Glutamatergic neuron (in vitro differentiated cells): ENCODE results near the gene ECE2. TPM values are rescaled to one million over a fixed set of nuclear protein-coding genes. Genes with fewer than 3 reads are reported as not detected.

Source experiments
- DNase-seq: peaks from one replicate; pipeline ENCODE4 v3.0.0; 2022
- H3K27ac Mint-ChIP-seq: one replicate; pipeline ENCODE4 v1.8.0; 2020; ENCODE audit warnings: mild to moderate bottlenecking, mixed read lengths, inconsistent platforms; ENCODE audit not compliant: unreplicated experiment
- H3K27me3 Mint-ChIP-seq: one replicate; pipeline ENCODE4 v1.8.0; 2020; ENCODE audit warnings: mild to moderate bottlenecking, moderate library complexity, mixed read lengths, inconsistent platforms; ENCODE audit not compliant: unreplicated experiment
- H3K36me3 Mint-ChIP-seq: one replicate; pipeline ENCODE4 v1.8.0; 2020; ENCODE audit warnings: mild to moderate bottlenecking, mixed read lengths, inconsistent platforms; ENCODE audit not compliant: unreplicated experiment
- H3K4me1 Mint-ChIP-seq: one replicate; pipeline ENCODE4 v1.8.0; 2020; ENCODE audit warnings: mild to moderate bottlenecking, low read depth, mixed read lengths, inconsistent platforms; ENCODE audit not compliant: unreplicated experiment
- H3K4me3 Mint-ChIP-seq: one replicate; pipeline ENCODE4 v1.8.0; 2020; ENCODE audit warnings: mild to moderate bottlenecking, mixed read lengths, inconsistent platforms; ENCODE audit not compliant: unreplicated experiment
- H3K9me3 Mint-ChIP-seq: one replicate; pipeline ENCODE4 v1.8.0; 2020; ENCODE audit warnings: mild to moderate bottlenecking, moderate library complexity, mixed read lengths, inconsistent platforms; ENCODE audit not compliant: unreplicated experiment
- total RNA-seq: library from RNA; stranded (reverse); fragmentation: NEBNext Ultra II Directional; extraction: Animal tissue kit (Norgen Biotek cat#: 25700); gene quantifications from one replicate; pipeline ENCODE4 v1.2.1, GENCODE V29; 2021; ENCODE audit not compliant: unreplicated experiment
- TF ChIP-seq, protein P1 (sequence below): fragments of 200-600 bp; sonication (generic); IDR thresholded peaks from one replicate; pipeline ENCODE4 v1.5.0; 2021; ENCODE audit not compliant: partially characterized antibody, unreplicated experiment

ECE2 gene
- total RNA-seq, 1 donor from 2014 or later: 1.6 TPM

DNA sequence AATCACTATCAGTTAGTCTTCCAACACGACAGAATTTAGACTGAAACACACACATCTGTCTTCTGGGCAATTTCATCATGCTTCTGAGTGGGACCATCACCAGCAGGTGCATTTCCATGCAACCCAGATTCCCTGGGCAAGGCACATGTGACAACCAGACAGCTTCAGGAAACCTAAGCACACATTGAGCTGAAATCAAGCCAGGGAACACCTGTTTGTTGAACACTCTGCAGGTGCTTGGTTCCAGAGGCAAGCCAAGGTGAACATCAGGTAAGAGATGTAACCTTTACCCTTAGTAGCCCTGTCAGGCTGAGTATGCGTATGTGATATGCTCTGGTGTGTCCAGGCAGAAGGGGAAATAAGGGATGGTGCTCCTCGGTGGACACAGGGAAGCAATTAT, 19.9 kb downstream of the ECE2 start:
- TF ChIP-seq, protein P1, sequence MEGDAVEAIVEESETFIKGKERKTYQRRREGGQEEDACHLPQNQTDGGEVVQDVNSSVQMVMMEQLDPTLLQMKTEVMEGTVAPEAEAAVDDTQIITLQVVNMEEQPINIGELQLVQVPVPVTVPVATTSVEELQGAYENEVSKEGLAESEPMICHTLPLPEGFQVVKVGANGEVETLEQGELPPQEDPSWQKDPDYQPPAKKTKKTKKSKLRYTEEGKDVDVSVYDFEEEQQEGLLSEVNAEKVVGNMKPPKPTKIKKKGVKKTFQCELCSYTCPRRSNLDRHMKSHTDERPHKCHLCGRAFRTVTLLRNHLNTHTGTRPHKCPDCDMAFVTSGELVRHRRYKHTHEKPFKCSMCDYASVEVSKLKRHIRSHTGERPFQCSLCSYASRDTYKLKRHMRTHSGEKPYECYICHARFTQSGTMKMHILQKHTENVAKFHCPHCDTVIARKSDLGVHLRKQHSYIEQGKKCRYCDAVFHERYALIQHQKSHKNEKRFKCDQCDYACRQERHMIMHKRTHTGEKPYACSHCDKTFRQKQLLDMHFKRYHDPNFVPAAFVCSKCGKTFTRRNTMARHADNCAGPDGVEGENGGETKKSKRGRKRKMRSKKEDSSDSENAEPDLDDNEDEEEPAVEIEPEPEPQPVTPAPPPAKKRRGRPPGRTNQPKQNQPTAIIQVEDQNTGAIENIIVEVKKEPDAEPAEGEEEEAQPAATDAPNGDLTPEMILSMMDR: no peak
- Mint-ChIP-seq H3K27me3 (peaks cover 9% of the 10 kb centered on the region), H3K27ac (no peak overlapping the region), H3K9me3 (peaks cover 2% of the 10 kb centered on the region), H3K4me3 (no peak overlapping the region), H3K36me3 (no peaks in the 10 kb centered on the region), H3K4me1 (peaks cover 6% of the 10 kb centered on the region)
- DNase-seq: no peak

DNA sequence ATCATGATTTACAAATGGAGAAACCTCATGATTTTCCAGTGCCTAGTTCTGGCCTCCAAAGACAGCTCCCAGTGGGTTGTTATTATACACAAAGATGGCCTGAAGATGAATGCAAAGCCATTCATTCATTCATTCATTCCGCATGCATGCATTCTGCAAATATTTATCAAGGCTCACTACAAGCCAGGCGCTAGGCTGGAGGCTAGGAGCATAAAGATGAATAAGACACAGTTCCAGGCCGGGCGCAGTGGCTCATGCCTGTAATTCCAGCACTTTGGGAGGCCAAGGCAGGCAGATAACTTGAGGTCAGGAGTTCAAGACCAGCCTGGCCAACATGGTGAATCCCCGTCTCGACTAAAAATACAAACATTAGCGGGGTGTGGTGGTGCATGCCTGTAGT, 20.8 kb downstream of the ECE2 start:
- Mint-ChIP-seq H3K9me3 (peaks cover 2% of the 10 kb centered on the region), H3K4me1 (peaks cover 6% of the 10 kb centered on the region), H3K27me3 (peaks cover 4% of the 10 kb centered on the region), H3K4me3 (no peak overlapping the region), H3K36me3 (no peaks in the 10 kb centered on the region), H3K27ac (no peak overlapping the region)
- no peak for DNase-seq
- TF ChIP-seq, protein P1: no peak

DNA sequence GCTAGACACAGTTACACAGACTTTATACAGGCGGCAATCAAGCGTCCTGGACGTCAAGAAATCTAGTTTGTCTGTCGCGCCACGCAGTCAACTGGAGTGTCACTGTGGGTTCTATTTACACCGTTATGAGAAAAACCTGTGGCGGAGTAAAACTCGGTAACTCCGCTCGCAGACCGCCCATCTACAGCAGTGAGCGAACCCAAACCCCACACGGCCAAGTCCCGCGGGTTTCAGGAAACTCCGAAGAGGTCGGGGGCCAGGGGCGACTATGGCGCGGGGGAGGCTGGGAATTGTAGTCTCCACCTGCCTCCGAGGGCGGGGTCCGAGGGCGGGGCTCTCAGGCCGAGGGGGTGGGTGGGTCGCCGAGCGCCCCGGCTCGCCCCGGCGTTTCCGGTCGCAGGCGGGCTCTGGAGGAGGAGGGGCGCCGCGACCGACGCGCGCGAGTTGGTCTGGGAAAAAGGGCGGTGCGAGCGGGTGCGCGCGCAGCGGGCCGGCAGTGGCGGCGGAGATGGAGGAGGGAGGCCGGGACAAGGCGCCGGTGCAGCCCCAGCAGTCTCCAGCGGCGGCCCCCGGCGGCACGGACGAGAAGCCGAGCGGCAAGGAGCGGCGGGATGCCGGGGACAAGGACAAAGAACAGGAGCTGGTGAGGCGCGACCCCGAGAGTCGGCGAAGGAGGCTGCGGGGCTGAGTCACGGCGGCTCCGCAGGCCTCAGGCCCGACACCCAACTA, 23.1 kb downstream of the ECE2 start, which contains the start of gene PSMD2:
Gene PSMD2, plus strand, starts transcription at position 483 of the 729 bp plus-strand sequence. Its CDS starts 26 bp downstream, at position 509.
- TF ChIP-seq, protein P1: peak; percentile 9
- H3K4me3 Mint-ChIP-seq: peak within 1 kb of the TSS; percentile 91
- H3K36me3 Mint-ChIP-seq: no peaks in the 10 kb centered on the region
- H3K27ac Mint-ChIP-seq: peak within 1 kb of the TSS; percentile 64
- peaks cover 6% of the 10 kb centered on the region for H3K4me1 Mint-ChIP-seq
- peaks cover 2% of the 10 kb centered on the region for H3K9me3 Mint-ChIP-seq
- H3K27me3 Mint-ChIP-seq: peaks cover 4% of the 10 kb centered on the region
- peak; percentile 99 for DNase-seq

DNA sequence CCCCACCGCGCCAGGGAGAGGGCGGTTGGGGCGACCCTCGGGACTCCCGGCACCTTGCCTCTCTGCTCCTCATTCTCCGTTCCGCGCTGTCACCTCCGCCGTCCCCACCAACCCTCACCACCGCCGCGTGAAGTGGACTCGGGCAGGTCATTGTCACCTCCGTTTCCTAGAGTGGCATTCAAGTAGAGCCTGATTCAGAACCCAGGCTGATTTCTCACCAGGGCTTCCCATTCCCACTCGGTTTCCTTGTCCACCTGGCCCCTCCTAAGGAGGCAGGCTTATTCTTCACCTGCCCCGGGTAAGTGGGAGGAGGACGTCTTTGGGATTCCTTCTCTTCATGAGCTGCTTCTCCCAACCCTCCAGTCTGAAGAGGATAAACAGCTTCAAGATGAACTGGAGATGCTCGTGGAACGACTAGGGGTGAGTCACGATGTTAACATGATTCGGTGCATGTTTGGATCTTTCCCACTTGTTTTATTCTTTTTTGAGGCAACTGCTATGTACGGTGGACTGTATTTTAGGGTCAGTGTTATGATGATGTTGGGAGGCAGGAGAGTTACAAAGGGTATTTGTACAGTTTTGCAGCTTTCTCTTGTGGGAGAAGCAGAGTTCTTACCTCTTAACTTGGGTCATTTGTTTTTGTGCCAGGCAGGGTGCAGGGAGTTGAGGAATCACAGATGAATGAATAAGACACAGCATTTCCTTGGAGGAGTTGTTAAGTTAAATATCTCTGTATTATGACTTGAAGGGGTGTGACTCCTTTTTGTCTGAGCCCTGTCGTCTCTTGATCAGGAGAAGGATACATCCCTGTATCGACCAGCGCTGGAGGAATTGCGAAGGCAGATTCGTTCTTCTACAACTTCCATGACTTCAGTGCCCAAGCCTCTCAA, 23.9 kb downstream of the ECE2 start:
- peaks cover 6% of the 10 kb centered on the region for H3K4me1 Mint-ChIP-seq
- H3K4me3 Mint-ChIP-seq: peak overlapping the region; percentile 91
- H3K27ac Mint-ChIP-seq: peak overlapping the region; percentile 15
- no peak for DNase-seq
- TF ChIP-seq, protein P1: no peak
- H3K27me3 Mint-ChIP-seq: peaks cover 4% of the 10 kb centered on the region
- H3K9me3 Mint-ChIP-seq: peaks cover 2% of the 10 kb centered on the region
- H3K36me3 Mint-ChIP-seq: no peaks in the 10 kb centered on the region
